HCT116 (cell line): ENCODE measurements around the gene RGCC.

Experiments used
- ATF3 ChIP-seq: IDR thresholded peaks from 2 replicates; pipeline ENCODE4 v1.6.1; 2012
- CEBPB ChIP-seq: IDR thresholded peaks from 2 replicates; pipeline ENCODE4 v1.6.1; 2012; ENCODE audit warnings: low read depth
- CTCF ChIP-seq, 3 experiments: fragments of 200-600 bp in 1 of 3; sonication (generic) in 1 of 3; IDR thresholded peaks in 2 of 3; conservative IDR thresholded peaks in 1 of 3; 2 replicates each; pipeline ENCODE4 v1.5.1; 2012 to 2017; ENCODE audit warnings: low read depth in 2 of 3, low read length in 2 of 3, antibody characterized with exemption in 1 of 3, borderline replicate concordance in 1 of 3, control low read depth in 1 of 3, mild to moderate bottlenecking in 1 of 3, mixed read lengths in 1 of 3, mixed run types in 1 of 3, moderate library complexity in 1 of 3; ENCODE audit not compliant: insufficient read depth in 1 of 3
- EGR1 ChIP-seq: IDR thresholded peaks from 2 replicates; pipeline ENCODE4 v1.6.1; 2012; ENCODE audit warnings: low read depth
- EZH2 ChIP-seq: fragments of 200-600 bp; sonication (generic); IDR thresholded peaks from 2 replicates; pipeline ENCODE4 v1.6.1; 2017; ENCODE audit warnings: antibody characterized with exemption, mixed run types
- MAX ChIP-seq: IDR thresholded peaks from 2 replicates; pipeline ENCODE4 v1.6.1; 2012
- POLR2A ChIP-seq: IDR thresholded peaks from 2 replicates; pipeline ENCODE4 v1.7.0; 2011; ENCODE audit warnings: borderline replicate concordance; ENCODE audit not compliant: insufficient read depth, insufficient read length; ENCODE audit errors: extremely low read depth
- POLR2AphosphoS5 ChIP-seq: IDR thresholded peaks from 2 replicates; pipeline ENCODE4 v1.6.1; 2011; ENCODE audit warnings: mild to moderate bottlenecking, low read depth, low read length, moderate library complexity
- REST ChIP-seq: IDR thresholded peaks from 2 replicates; pipeline ENCODE4 v1.6.1; 2012; ENCODE audit warnings: low read depth
- SP1 ChIP-seq: IDR thresholded peaks from 2 replicates; pipeline ENCODE4 v1.6.1; 2012; ENCODE audit warnings: low read depth
- SRF ChIP-seq: IDR thresholded peaks from 2 replicates; pipeline ENCODE4 v1.6.1; 2012; ENCODE audit warnings: low read depth

- TF ChIP-seq POLR2AphosphoS5 (no peak), POLR2A (no peak), MAX (no peak), CTCF (IDR thresholded peaks at IDR 0.05 in 2 of 3, conservative IDR thresholded peaks at IDR 0.05 in 1 of 3; ENCODE audit: borderline replicate concordance in 1 of 3, insufficient read depth in 1 of 3, low read depth in 2 of 3, low read length in 2 of 3) (no peak), EZH2 (no peak), REST (no peak), EGR1 (no peak), CEBPB (no peak), SRF (no peak), ATF3 (no peak), SP1 (no peak)
Measured at GRCh38 chr13:41495044-41495443, 37.7 kb downstream of the RGCC start.
